ENCODE data around the gene IFT122. TPM values are rescaled to one million over a fixed set of nuclear protein-coding genes. Genes with fewer than 3 reads are reported as not detected.
A peak's percentile ranks its signal among the peaks of the same experiment; 100 is the strongest.
"Not testable (repeated sequence)": the region's sequence is repeated elsewhere in the genome, so short reads cannot be mapped to it uniquely, and the experiment has no call there.

The IFT122 gene
- polyA plus RNA-seq (2012; ENCODE audit: low read depth, missing spikeins) = 9.0 TPM

- TF ChIP-seq POU2F2 (IDR thresholded peaks at IDR 0.05; ENCODE audit: low read depth, low read length) (0 out of 2 replicates have a peak, but pooled peaks have one; percentile 61), PAX5 (IDR thresholded peaks at IDR 0.05; ENCODE audit: insufficient read depth, low read length, severe bottlenecking) (no peak), TAF1 (IDR thresholded peaks at IDR 0.05; ENCODE audit: low read depth, low read length) (peak; percentile 95), POLR2A (IDR thresholded peaks at IDR 0.05; ENCODE audit: low read depth, low read length) (peak; percentile 83), SPI1 (IDR thresholded peaks at IDR 0.05; ENCODE audit: low read depth, low read length) (no peak), POLR2AphosphoS5 (IDR thresholded peaks at IDR 0.05; ENCODE audit: low read depth, low read length) (peak; percentile 89)
- peak; percentile 99 for FAIRE-seq
- peak; percentile 91 for DNase-seq (ENCODE audit: insufficient read length, low spot score)
These were observed at the start of gene IFT122, which contains the start of gene MBD4 for GRCh38 chr3:129439817-129440617. IFT122 (plus strand) TSS chr3:129440224; CDS start chr3:129440331, 107 bp downstream. MBD4 (minus strand) TSS chr3:129439948; CDS start chr3:129439833, 115 bp downstream.

- not testable (repeated sequence) for DNase-seq (ENCODE audit: insufficient read length, low spot score); FAIRE-seq
These were observed 48.4 kb upstream of the IFT122 start for GRCh38 chr3:129391583-129391982.

GRCh38 chr3:129392106-129392887 is 47.7 kb upstream of the IFT122 start:
- DNase-seq (ENCODE audit: insufficient read length, low spot score); FAIRE-seq: not testable (repeated sequence)

GRCh38 chr3:129393271-129393670 is 46.8 kb upstream of the IFT122 start:
- FAIRE-seq = no peak
- DNase-seq (ENCODE audit: insufficient read length, low spot score) = no peak
- TF ChIP-seq TAF1 (IDR thresholded peaks at IDR 0.05; ENCODE audit: low read depth, low read length) (no peak), PAX5 (IDR thresholded peaks at IDR 0.05; ENCODE audit: insufficient read depth, low read length, severe bottlenecking) (no peak), POU2F2 (IDR thresholded peaks at IDR 0.05; ENCODE audit: low read depth, low read length) (no peak), POLR2AphosphoS5 (IDR thresholded peaks at IDR 0.05; ENCODE audit: low read depth, low read length) (no peak), SPI1 (IDR thresholded peaks at IDR 0.05; ENCODE audit: low read depth, low read length) (no peak), POLR2A (IDR thresholded peaks at IDR 0.05; ENCODE audit: low read depth, low read length) (no peak)

- DNase-seq (ENCODE audit: insufficient read length, low spot score); FAIRE-seq: not testable (repeated sequence)
These were observed 46.1 kb upstream of the IFT122 start for GRCh38 chr3:129393760-129394564.

GRCh38 chr3:129398803-129399144 is 41.2 kb upstream of the IFT122 start:
- DNase-seq (ENCODE audit: insufficient read length, low spot score) (no peak), FAIRE-seq (peak; percentile 50)
- no peak for TF ChIP-seq TAF1 (IDR thresholded peaks at IDR 0.05; ENCODE audit: low read depth, low read length)
- TF ChIP-seq POLR2AphosphoS5 (IDR thresholded peaks at IDR 0.05; ENCODE audit: low read depth, low read length) = no peak
- no peak for TF ChIP-seq SPI1 (IDR thresholded peaks at IDR 0.05; ENCODE audit: low read depth, low read length)
- TF ChIP-seq POLR2A (IDR thresholded peaks at IDR 0.05; ENCODE audit: low read depth, low read length) = no peak
- no peak for TF ChIP-seq PAX5 (IDR thresholded peaks at IDR 0.05; ENCODE audit: insufficient read depth, low read length, severe bottlenecking)
- TF ChIP-seq POU2F2 (IDR thresholded peaks at IDR 0.05; ENCODE audit: low read depth, low read length) = no peak

GRCh38 chr3:129399145-129399894 is 40.7 kb upstream of the IFT122 start:
- peak; percentile 64 for DNase-seq (ENCODE audit: insufficient read length, low spot score)
- peak; percentile 84 for FAIRE-seq
- TF ChIP-seq PAX5 (IDR thresholded peaks at IDR 0.05; ENCODE audit: insufficient read depth, low read length, severe bottlenecking) (no peak), POU2F2 (IDR thresholded peaks at IDR 0.05; ENCODE audit: low read depth, low read length) (0 out of 2 replicates have a peak, but pooled peaks have one; percentile 58), POLR2AphosphoS5 (IDR thresholded peaks at IDR 0.05; ENCODE audit: low read depth, low read length) (peak; percentile 46; the same call in 1 of the 2 replicates), TAF1 (IDR thresholded peaks at IDR 0.05; ENCODE audit: low read depth, low read length) (peak; percentile 10; the same call in 1 of the 2 replicates), POLR2A (IDR thresholded peaks at IDR 0.05; ENCODE audit: low read depth, low read length) (no peak), SPI1 (IDR thresholded peaks at IDR 0.05; ENCODE audit: low read depth, low read length) (peak; percentile 49; the same call in 1 of the 2 replicates)

- TF ChIP-seq TAF1 (IDR thresholded peaks at IDR 0.05; ENCODE audit: low read depth, low read length) (no peak), POLR2AphosphoS5 (IDR thresholded peaks at IDR 0.05; ENCODE audit: low read depth, low read length) (peak; percentile 90), POLR2A (IDR thresholded peaks at IDR 0.05; ENCODE audit: low read depth, low read length) (peak; percentile 94), POU2F2 (IDR thresholded peaks at IDR 0.05; ENCODE audit: low read depth, low read length) (peak; percentile 20; the same call in 1 of the 2 replicates), PAX5 (IDR thresholded peaks at IDR 0.05; ENCODE audit: insufficient read depth, low read length, severe bottlenecking) (no peak), SPI1 (IDR thresholded peaks at IDR 0.05; ENCODE audit: low read depth, low read length) (no peak)
- no peak for DNase-seq (ENCODE audit: insufficient read length, low spot score)
- FAIRE-seq = peak; percentile 16
These were observed 40.1 kb upstream of the IFT122 start for GRCh38 chr3:129399895-129400357.

- FAIRE-seq (no peak), DNase-seq (ENCODE audit: insufficient read length, low spot score) (no peak)
- no peak for TF ChIP-seq POU2F2 (IDR thresholded peaks at IDR 0.05; ENCODE audit: low read depth, low read length)
- no peak for TF ChIP-seq PAX5 (IDR thresholded peaks at IDR 0.05; ENCODE audit: insufficient read depth, low read length, severe bottlenecking)
- TF ChIP-seq SPI1 (IDR thresholded peaks at IDR 0.05; ENCODE audit: low read depth, low read length) = no peak
- TF ChIP-seq POLR2A (IDR thresholded peaks at IDR 0.05; ENCODE audit: low read depth, low read length) = no peak
- no peak for TF ChIP-seq POLR2AphosphoS5 (IDR thresholded peaks at IDR 0.05; ENCODE audit: low read depth, low read length)
- TF ChIP-seq TAF1 (IDR thresholded peaks at IDR 0.05; ENCODE audit: low read depth, low read length) = no peak
These were observed 37.8 kb upstream of the IFT122 start for GRCh38 chr3:129402210-129402609.

Data from GM12891 (cell line).